ENCODE results near the gene FZD2.
"Not testable (repeated sequence)": the region's sequence is repeated elsewhere in the genome, so short reads cannot be mapped to it uniquely, and the experiment has no call there.

Gene FZD2

DNA sequence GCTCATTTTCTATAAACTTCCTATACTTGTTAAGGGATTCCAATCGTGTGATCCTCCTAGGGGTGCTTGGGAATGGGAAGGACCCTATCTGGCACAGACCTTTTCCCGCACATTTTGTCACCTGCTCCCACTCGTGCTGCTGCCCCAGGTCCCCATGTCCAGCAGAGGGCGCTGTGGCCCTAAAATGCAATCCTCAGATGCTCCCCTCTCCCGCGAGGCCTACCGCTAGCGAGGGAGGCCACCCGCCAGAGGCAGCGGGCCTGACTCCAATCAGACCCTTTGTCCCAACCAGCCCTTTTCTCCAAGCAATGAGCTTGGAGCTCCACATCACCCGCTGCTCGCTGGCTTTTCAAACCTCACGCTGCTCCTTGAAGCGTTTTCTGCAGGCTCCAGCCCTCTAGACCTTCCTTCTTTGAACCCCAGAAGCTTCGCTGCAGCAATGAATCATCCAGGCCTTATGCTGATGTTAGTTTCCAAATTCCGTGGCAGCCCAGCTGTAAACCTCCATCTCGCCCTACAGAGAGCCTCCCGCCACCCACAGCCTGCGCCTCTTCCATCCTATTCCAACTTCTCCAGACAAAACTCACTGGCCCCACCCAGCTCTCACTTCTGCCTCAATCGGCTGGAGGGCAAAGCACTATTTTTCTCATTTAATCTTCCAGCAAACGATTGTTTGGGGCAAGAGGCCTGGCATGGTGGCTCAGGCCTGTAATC lies 23.6 kb upstream of the FZD2 start:
- DNase-seq = peak; percentile 82
- no peak overlapping the region for H3K27ac ChIP-seq (ENCODE audit: low read length)

DNA sequence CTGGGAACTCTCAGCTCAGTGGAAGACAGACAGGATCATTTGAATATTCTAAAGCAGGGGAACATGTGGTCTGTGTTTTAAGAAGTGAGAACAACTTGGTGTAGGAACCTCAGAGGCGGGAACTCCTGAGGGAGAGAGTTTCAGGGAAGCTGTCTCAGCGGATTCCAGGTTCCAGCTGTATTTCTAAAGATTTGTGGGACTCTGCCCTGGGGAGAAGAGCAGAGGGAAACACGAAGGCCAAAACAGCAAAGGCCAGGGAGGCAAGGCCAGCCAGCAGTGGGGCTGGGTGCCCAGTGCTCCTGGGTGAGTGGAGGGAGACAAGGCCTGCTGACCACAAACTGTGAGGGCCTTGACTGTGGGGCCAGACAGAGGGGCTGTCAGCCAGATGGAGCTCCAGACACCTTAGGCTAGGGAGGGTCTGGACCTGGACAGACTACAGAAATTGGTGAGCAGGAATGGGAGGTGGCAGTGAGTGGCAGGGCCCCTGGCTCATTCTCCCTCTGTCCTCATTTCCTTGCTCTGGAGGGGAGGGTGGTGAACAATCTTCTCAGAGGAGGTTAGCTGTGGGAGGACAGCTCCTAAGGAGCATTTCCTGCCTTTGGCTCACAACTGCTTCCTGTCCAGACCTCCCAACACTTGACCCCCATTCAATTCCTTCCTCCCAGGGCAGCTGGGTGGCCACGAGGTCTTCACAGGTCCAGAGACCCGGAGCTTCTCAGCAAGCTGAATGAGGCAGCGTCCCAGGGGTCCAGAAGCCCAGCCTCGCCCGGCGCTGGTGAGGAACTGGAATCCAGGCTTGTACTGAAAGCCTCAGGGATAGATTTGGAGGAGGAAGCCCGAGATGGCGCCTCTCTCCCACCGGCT lies 21.0 kb upstream of the FZD2 start:
- H3K4me2 ChIP-seq (ENCODE audit: low read depth, low read length) = no peak overlapping the region
- no peaks in the 10 kb centered on the region for H3K36me3 ChIP-seq (replicated peaks; ENCODE audit: insufficient read depth, low read length)
- no peak overlapping the region for H3K4me3 ChIP-seq (ENCODE audit: low read length)
- TF ChIP-seq, protein P1, sequence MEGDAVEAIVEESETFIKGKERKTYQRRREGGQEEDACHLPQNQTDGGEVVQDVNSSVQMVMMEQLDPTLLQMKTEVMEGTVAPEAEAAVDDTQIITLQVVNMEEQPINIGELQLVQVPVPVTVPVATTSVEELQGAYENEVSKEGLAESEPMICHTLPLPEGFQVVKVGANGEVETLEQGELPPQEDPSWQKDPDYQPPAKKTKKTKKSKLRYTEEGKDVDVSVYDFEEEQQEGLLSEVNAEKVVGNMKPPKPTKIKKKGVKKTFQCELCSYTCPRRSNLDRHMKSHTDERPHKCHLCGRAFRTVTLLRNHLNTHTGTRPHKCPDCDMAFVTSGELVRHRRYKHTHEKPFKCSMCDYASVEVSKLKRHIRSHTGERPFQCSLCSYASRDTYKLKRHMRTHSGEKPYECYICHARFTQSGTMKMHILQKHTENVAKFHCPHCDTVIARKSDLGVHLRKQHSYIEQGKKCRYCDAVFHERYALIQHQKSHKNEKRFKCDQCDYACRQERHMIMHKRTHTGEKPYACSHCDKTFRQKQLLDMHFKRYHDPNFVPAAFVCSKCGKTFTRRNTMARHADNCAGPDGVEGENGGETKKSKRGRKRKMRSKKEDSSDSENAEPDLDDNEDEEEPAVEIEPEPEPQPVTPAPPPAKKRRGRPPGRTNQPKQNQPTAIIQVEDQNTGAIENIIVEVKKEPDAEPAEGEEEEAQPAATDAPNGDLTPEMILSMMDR (IDR thresholded peaks at IDR 0.05; ENCODE audit: low read length) = no peak
- no peak for TF ChIP-seq EZH2 (optimal IDR thresholded peaks at IDR 0.05; ENCODE audit: low read depth, low read length)
- TF ChIP-seq EZH2phosphoT487 (IDR thresholded peaks at IDR 0.05; ENCODE audit: low read length) = no peak
- H3K27me3 ChIP-seq (replicated peaks; ENCODE audit: insufficient read depth, low read length) = peaks cover 10% of the 10 kb centered on the region; the same call in 1 of the 2 replicates
- H4K20me1 ChIP-seq (ENCODE audit: insufficient read depth, low read length) = no peaks in the 10 kb centered on the region
- H3F3A ChIP-seq (ENCODE audit: insufficient read depth, low read length) = no peaks in the 10 kb centered on the region
- no peaks in the 10 kb centered on the region for H3K79me2 ChIP-seq (ENCODE audit: low read length)
- no peaks in the 10 kb centered on the region for H3K9me2 ChIP-seq (replicated peaks; ENCODE audit: insufficient read depth, low read length)
- H3K9me3 ChIP-seq (replicated peaks; ENCODE audit: insufficient read depth, low read length) = no peaks in the 10 kb centered on the region
- no peak overlapping the region for H2AFZ ChIP-seq (ENCODE audit: low read length)
- H3K27ac ChIP-seq (ENCODE audit: low read length) = no peak overlapping the region
- no peak for DNase-seq
- H3K4me1 ChIP-seq (ENCODE audit: low read length) = no peaks in the 10 kb centered on the region
- H3K9ac ChIP-seq (ENCODE audit: low read length) = no peak overlapping the region

More for the DNA sequence above, 23.6 kb upstream of the FZD2 start:
- H2AFZ ChIP-seq (ENCODE audit: low read length) = peak overlapping the region; percentile 84
- H3K4me2 ChIP-seq (ENCODE audit: low read depth, low read length) = peak overlapping the region; percentile 36; the same call in 1 of the 2 replicates
- no peaks in the 10 kb centered on the region for H3F3A ChIP-seq (ENCODE audit: insufficient read depth, low read length)
- no peaks in the 10 kb centered on the region for H3K9me3 ChIP-seq (replicated peaks; ENCODE audit: insufficient read depth, low read length)
- H3K9me2 ChIP-seq (replicated peaks; ENCODE audit: insufficient read depth, low read length) = no peaks in the 10 kb centered on the region
- no peaks in the 10 kb centered on the region for H4K20me1 ChIP-seq (ENCODE audit: insufficient read depth, low read length)
- H3K36me3 ChIP-seq (replicated peaks; ENCODE audit: insufficient read depth, low read length) = no peaks in the 10 kb centered on the region
- H3K4me1 ChIP-seq (ENCODE audit: low read length) = no peaks in the 10 kb centered on the region
- TF ChIP-seq EZH2 (optimal IDR thresholded peaks at IDR 0.05; ENCODE audit: low read depth, low read length) (no peak), EZH2phosphoT487 (IDR thresholded peaks at IDR 0.05; ENCODE audit: low read length) (no peak)
- TF ChIP-seq, protein P1 (IDR thresholded peaks at IDR 0.05; ENCODE audit: low read length) = peak; percentile 98
- no peaks in the 10 kb centered on the region for H3K79me2 ChIP-seq (ENCODE audit: low read length)
- no peak overlapping the region for H3K4me3 ChIP-seq (ENCODE audit: low read length)
- peaks cover 14% of the 10 kb centered on the region; the same call in 1 of the 2 replicates for H3K27me3 ChIP-seq (replicated peaks; ENCODE audit: insufficient read depth, low read length)
- H3K9ac ChIP-seq (ENCODE audit: low read length) = no peak overlapping the region

DNA sequence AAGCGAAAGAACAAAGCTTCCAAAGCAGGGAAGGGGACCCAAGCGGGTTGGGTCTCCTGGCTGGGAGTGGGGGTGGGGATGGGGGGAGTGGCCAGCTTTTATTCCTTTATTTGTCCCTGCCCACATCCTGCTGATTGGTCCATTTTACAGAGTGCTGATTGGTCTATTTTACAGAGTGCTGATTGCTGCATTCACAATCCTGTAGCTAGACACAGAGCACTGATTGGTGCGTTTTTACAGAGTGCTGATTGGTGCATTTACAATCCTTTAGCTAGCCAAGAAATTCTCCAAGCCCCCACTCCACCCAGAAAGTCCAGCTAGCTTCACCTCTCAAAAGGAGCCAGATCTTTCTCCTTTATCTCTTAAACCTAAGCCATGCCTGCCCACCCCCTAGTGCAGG lies 19.4 kb upstream of the FZD2 start:
- not testable (repeated sequence) for H3K79me2 ChIP-seq (ENCODE audit: low read length); H3F3A ChIP-seq (ENCODE audit: insufficient read depth, low read length); H3K9ac ChIP-seq (ENCODE audit: low read length); DNase-seq; H3K9me3 ChIP-seq (replicated peaks; ENCODE audit: insufficient read depth, low read length); H2AFZ ChIP-seq (ENCODE audit: low read length); H3K9me2 ChIP-seq (replicated peaks; ENCODE audit: insufficient read depth, low read length); H3K4me3 ChIP-seq (ENCODE audit: low read length); H3K4me1 ChIP-seq (ENCODE audit: low read length); H3K27ac ChIP-seq (ENCODE audit: low read length); H3K27me3 ChIP-seq (replicated peaks; ENCODE audit: insufficient read depth, low read length); H3K36me3 ChIP-seq (replicated peaks; ENCODE audit: insufficient read depth, low read length); H3K4me2 ChIP-seq (ENCODE audit: low read depth, low read length); H4K20me1 ChIP-seq (ENCODE audit: insufficient read depth, low read length)
